ENCODE data around the gene MAEA.
A peak's percentile ranks its signal among the peaks of the same experiment; 100 is the strongest.

MAEA gene

DNA sequence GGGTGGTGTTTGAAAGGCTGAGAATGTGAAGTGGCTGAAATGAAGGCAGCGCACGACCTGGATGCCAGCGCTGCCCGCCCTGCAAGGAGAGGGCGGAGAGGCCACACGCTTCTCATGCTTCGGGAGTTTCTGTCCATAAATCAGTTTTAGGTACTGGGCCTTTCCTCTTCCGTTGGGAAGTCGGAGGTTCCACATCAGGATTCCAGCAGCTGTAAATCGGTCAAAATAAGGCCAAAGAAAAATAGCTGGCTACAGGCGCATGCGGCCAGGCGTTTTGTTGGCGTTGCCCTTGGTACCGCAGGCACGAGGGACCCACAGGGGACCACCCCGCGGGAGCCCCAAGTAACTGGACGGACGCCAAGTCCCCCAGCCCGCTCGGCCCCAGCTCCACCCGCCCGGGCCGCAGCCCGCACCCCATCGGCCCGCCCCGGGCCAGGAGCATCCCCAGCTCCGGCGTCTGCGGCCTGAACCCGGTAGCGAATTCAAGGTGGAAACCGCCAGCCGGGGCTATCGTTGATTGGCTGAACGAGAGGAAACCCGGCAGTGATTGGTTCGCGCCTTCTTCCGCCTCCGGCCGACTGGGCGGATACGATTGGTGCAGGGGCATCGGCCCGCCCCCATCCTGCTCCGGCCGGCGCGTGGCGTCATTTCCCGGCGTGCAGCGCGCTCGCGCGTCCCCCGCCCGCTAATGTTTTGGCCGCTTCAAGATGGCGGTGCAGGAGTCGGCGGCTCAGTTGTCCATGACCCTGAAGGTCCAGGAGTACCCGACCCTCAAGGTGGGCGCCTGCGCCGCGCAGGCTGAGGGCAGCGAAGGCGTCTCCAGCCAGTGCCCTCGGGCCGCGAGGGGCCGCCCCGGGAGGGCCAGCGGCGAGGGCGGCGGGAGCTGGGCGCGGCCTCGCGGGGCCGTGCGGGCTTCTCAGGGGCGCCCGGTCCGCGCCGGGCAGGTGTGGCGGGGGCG, at the start of gene MAEA:
Gene MAEA (plus strand): TSS at position 685 of the 958 bp plus-strand sequence. CDS start 23 bp downstream, at position 708.
- DNase-seq = peak; percentile 96

DNA sequence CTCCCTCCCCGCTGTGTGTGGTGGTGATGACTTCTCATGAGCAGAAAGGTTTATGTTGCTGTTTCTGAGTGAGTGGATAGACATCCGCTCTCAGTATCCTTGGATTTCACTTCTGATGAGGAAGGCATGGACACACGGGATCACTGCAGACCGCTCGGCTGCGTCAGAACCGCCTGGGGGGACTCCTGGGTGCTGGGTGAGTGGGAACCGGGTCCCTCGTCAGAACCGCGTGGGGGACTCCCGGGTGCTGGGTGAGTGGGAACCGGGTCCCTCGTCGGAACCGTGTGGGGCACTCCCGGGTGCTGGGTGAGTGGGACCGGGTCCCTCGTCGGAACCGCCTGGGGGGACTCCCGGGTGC, 49.8 kb upstream of the MAEA start:
- DNase-seq = no peak

DNA sequence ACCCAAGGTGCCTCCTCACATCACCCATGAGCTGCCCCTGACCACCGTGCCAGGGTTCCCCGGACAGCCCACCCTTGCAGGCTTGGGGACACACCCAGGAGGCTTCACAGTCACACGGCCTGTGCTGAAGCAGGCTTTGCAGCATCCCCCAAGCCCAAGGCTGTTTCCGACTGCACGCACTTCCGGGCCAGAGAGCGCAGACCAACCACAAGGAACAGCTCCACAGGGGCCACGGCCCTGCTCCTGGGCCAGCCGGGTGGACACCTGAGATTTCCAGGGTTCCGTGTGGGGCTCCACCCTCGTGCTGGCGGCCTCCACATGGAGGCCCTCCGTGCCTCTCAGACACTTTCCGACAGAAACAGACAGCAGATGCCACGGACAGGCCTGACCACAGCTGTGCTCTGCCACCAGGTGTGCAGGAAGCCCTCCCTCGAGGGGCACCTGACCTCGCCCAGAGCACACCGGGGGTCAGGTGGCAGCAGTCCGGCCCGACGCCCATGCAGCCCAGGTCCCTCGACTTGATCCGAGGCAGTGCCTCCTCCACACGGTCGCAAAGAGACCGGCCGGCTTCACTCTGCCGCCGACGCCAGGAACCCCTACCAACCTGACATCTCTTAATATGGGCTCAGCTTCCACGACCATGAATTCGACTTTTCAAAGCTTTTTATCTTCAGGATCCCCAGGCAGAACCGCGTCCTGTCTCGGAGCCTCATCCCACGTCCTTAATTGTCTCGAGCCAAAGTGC, 48.8 kb upstream of the MAEA start:
- no peak for DNase-seq

DNA sequence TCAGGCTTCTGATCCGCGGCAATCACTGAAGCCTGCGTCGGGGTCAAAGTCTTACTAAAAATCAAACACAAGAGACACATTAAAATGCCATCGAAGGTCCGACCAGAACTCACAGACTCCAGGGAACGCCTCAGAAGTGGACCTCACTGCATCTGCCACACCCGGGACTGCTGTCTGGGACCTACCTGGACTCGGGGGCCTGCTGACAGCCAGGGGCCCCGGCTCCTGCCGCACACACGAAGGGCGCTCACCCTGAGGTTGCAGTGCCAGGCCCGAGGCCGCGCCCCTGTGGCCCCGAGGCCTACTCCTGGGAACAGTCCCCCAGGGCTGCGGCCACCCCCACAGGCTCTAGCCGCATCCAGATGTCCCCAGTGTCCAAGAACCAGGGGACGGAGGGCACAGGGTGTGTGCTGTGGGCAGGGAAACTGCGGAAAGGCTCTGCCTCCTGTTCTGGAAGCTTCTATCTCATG, 48.2 kb upstream of the MAEA start:
- DNase-seq = no peak

DNA sequence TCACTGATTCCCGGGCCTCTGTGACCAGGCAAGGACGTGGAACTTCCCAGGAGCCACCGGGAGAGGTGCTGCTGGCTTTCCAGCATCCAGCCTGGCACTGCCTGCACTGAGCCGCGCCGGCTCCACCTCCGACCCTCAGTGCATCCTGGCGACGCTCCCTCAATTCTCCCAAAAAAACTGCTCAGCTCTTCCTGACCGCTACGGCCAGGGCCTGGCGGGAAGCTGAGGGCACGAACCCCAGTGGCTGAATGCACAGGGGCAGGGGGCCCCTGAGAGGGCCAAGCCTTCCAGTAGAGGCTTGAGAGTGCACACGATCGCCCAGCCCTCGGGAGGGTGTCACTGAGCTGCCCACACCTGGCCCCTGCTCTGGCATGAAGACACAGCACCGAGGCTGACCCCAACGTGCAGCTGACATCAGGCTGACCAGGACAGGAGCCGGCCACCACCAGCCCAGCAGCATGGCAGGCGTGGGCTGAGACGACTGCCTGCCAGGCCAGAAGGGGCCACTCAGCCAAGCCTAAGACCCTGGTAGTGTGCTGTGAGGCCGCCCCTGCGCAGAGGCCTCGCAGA, 47.7 kb upstream of the MAEA start:
- no peak for DNase-seq

DNA sequence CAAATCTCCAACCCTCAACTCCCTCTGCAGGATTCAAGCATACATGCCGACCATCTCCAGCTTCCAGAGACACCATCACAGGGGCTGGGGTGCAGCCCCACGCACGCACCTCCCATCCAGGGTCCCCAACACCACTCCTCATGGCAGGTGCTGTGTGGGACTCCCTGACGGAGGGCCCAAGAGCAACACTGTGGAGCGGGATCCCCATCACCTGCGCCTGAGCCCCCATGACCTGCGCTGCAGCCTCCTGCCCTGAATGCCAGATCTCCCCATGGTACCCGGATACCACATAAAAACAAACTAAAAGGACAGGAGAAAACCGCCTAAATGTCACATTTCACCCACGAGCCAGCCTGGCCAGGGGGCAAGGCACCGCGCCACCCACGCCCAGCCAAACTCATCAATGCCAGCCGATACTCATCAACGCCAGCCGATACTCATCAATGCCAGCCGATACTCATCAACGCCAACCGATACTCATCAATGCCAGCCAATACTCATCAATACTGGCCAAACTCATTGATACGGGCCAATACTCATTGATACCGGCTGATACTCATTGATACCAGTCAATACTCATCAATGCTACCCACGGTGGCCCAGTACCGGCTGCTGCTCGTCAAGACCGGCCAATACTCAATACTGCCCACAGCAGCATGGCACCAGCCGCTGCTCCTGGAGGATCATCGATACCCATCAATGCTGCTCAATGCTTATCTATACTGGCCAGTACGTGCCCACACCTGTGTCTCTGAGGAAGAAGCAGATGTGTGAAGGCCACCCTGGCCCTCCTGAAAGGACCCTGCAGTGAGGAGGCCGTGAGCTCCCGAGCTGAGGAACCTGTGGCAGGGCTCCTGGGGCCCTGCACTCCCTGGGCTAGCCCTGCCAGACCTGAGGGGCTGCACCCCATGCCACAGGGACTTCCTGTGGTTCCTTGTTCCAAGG, 46.9 kb upstream of the MAEA start:
- no peak for DNase-seq

DNA sequence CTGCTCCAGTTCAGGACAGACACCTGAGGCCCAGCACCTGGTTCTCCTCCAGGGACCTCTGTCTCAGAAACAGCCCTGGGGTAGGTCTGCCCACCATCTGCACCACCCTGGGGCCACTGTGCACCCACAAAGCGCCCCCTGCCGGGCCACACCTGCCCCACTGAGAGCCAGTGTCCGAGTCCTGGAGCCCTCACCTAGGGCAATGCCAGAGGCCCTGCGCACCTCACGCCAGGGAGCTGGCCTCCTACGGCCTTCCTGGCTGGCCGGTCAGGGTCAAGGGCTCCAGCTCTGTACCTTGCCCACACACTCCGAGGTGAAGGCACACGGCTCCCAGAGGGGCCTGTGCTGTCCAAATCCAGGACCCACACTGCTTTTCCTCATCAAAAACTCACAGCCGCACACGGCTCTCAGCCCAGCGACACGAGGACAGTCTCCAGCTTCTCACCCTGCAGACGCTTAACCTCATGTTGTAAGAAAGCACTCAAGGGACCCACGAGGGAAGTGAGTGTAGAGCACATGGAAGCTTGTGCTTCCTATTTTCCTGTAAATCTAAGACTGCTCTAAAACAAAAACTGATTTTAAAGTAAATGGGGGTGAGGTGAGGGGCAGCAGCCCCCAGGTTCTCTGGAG, 46.1 kb upstream of the MAEA start:
- no peak for DNase-seq

DNA sequence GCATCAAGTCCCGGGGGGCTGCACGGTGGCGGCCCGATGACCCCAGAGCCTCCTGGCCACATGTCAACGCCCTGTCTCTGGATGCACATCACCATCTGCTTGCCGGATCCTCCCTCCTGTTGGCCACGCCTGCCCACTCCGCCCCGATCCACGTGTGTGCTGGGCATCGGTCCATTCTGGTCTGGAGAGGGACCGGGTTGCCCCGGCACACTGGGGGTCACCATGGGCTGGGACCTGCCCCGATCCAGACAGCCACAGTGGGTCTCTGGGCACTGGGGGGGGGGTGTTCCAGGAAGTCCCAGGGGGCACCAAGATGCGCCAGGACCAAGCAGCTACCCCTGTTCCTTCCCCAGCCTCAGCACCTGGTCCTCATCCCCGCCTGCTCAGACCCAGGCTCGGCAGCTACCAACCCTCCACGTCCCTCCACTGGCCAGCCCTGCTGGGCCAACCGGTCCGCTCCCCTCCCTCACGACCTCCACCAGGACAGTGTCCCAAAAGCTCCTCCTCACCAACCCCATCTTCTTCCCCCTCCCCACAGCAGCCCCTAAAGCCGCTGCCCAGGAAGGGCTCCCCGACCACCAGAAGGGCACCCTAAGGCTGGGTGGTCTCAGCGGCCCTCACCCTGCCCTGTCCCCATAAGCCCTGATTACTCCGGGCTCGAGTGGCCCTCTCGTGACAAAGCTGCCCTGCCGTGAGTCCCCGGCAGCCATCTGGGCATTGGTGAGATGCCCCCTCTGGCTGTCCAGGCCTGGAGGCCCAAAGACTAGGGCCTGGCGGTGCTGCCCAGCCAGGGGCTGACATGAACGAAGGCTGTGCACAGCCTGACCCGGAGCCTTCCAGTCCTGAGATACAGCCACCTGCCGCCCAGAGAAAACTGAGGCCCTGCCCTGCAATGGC, 45.4 kb upstream of the MAEA start:
- DNase-seq = no peak

DNA sequence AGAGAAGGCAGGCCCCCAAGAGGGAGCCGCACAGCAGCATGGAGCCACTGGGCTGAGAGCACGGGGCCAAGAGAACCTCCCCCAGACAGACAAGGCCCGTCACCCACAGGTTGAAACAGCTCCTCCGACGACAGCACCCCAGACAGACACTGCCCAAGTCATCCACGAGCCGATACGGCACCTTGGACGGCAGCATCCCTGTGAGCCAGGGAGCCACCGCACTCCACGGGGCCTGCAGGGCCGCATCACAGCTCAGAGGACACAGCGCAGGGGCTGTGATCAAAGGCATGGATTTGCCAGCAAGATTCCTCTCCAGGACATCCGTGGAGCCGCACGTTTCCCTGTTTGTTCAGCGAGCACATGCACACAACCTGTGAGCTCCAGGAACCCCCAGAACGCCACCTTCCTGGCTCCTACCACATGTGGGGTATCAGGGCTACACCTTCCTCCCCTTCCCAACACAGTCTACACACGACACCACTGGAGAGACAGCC, 44.7 kb upstream of the MAEA start:
- DNase-seq = no peak

DNA sequence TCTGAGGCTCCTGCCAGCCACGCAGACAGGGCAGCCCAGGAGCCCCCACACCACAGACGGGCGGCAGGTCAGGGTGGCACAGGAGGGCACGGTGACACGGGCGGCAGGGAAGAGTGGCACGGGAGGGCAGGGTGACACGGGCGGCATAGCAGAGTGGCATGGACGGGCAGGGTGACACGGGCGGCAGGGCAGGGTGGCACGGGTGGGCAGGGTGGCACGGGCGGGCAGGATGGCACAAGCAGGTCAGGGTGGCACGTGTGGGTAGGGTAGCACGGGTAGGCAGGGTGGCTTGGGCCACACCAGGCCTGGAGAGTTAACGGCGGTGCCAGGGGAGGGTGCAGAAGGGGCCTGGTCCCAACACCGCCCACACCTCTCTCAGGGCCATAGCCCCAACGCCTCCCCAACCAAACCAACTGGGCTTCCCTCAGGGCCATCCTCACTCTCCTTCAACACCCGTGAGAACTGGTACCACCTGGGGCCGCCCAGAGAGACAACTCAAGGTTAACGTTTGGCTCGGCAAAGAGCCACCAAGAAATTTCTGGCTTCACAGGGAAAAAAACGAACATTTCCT, 44.1 kb upstream of the MAEA start:
- DNase-seq = no peak

DNA sequence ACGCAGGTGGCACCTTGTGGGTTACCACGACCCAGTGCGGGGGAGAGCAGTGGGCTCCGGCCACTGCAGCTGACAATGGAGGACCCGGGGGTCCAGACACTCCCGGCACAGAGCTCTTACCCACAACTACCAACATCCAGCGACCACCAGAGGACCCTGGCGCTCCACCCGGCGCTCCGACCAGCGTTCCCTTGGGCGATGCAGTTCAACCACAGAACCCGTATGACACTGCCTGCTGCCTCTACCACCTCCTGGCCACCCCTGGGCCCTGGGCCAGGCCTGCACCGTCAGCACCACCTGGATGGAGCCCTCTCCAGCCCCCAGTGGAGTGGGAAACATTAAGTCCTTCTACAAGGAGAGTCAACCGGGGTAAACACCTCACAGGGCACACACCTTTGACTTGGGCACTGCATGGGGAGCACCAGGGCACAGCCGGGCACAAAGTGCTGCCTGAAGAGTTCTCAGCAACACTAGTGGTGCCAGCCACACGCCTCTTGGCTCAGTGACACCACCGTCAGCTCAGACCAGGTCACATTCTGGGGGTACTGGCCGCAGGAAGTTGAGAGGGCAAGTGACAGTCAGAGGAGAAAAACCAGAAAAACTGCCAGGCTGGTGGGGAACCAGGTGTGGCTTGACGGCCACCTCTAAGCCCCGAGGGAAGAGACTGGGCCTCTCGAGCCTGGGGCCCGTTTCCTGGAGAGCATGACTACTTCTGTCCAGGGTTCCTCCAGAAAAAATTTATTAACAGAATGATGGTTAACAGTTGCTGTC, 43.4 kb upstream of the MAEA start:
- peak; percentile 4 for DNase-seq

DNA sequence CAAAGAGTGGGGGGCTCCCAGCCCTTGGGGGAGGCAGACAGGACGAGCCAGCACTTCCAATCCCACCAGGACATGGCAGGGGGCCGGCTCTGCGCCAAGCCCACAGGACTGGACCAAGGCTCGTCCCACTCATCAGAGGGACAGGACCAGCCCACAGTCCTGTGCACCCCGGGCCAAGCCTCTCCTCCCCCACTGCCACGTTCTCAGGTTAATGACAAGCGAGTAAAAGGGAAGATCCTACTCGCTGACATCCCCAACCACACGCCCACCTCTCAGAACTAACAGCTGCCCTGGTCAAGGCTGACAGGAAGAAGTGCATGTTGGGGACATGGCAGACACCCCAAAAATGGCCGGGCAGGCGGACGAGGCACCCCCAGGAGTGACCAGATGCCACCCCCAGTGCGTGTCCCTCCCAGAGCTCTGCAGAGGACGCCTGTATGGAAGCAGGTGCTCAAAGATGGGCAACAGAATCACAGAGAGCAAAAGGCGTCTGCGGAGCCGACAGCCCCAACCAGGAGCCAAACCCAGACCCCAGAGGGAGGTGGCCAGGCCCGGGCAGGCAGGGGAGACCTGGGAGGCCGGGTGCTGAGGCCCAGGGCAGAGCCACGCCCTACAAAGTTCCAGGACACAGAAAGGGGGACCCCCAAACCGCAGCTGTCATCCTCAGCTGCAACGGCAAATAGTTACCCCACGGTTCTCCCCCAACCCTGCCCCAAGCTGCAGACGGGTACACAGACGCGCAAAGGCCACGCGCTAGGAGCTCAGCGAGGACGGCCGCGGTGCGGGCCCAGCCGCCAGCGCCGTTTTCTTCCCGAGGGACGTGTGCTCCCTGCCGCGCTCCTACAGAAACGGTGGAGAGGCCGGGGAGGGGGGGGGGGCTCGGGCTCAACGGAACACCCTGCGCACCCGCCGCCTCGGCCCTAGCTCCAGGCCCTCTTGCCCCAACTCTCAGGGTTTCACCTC, 42.5 kb upstream of the MAEA start:
- DNase-seq = no peak

DNA sequence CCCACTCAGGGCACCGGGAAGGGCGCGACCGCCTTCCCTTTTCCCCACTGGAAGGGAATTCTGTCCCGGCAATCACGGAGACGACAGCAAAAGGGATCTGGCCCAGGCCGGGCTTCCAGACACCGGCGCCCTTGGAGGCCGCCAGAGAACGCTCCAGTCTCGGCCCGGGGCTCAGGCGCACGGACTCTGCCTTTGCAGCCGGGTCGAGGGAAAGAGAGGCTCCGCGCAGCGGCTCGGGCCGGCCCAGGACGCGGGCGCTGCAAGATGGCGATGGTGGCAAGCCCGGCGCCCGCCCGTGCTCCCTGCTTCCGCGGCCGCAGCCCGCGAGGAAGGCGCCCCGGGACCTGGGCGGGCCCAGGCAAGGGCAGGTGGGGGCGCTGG, 41.8 kb upstream of the MAEA start:
- no peak for DNase-seq

DNA sequence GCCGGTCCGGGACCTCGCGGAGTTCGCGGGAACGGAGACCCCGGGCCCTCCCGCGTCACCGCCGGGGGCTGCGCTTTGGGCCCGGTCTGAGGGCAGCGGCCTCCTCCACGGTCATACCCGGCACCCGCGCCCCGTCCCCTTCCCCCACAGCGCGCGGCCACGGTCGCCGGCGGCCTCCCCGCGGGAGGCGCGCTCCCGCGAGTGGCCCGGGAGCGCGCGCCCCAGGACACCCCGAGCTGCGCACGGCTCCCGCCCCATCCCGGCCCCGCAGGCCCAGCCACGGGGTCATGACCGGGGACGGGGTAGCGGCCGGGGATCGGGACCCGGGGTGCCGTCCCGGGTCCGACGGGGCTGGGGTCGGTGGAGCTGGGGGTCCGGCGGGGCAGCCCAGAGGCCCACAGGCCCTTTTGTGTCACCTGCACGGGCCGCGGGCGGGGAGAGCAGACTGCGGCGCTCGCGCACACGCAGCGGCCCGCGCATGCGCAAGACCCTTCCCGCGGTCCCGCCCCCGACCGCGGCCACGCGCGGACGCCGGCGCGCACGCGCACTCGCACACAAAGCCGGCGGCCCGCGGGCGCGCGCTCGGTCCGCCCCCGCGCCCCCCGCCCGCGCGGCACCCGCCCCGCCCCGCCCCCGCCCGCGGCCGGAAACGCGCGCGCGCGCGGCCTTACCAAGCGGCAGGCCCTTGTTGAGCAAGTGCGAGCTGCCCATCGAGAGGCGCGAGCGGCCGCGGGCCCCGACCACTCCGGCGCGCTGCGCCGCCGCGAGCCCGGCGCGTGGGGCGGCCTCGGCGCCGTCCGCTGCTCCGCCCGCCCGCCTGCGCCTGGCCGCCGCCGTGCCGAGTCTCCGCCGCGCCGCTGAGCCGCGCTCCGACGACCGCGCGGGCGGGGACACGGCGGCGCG, 41.2 kb upstream of the MAEA start, which contains the start of gene CTBP1:
Gene CTBP1 (minus strand): TSS at position 886 of the 903 bp plus-strand sequence. CDS start 7,799 bp downstream, outside the sequence.
- peak; percentile 80 for DNase-seq

DNA sequence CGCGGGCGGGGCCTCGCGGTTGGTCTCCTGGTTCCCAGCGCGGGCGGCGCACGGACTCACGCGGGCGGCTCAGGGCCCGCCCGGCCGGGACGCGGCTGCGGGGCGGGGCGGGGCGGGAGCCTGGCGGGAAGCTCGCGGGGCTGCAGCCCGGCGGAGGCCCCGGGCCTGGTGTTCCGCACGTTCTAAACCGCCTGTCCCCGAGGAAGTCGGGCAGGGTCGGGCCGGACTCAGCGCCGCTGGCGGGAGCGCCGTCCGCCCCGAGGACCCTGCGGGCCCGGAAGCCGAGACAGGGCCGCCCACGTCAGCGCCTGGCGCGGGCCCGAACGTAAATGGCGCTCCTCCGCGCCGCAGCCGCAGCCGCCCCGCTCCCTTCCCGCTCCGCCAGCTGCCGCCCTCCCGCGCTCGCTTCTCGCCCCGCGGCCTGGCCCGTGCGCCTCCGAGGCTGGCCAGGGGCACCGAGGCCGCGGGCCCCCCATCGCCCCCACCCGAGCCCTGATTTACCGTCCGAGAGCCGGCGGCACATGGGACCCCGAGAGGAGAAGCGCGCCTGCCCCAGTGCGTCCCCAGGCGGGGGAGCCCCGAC, 40.5 kb upstream of the MAEA start:
- DNase-seq = peak; percentile 82

DNA sequence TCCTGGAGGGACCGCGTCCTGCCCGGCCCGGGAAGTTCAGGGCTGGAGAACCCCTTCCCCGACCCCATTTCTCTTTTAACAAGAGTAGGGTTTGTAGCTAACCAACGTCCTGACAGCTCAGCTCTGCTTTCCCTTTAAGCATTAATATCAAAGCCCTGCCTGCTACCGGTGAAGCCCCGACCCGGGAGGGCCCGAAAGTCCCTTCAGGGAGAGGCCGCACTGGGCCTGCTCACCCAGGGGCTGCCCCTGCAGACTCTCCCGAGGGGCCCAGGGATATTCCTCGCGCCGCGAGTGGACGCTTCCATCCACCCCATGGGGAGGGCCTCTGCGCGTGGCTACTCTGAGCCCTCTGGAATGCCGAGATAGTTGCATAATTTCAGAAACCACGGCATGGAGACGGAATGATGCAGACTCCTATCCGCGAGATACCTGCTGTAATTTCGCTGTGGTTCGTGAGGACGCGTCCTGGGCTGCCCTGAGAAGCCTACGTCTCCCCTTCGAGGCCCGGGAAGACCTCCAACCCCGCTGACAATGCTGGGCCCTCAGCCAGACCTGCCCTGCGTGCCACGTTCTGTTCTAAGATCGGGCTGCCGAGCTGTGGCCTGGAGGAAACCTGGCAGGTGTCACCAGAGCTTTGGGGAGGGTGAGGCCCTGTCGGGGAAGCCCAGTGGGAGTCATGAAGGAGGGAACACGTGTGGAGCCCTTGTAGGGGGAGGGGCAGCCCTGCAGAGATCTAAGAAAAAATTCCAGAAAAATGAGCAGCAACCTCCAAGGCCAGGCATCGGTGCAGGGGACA, 39.8 kb upstream of the MAEA start:
- DNase-seq = peak; percentile 58

All from CD4-positive, alpha-beta T cell treated with Interleukin-4 for 4 hours (primary cell).